HEK293 (cell line): ENCODE measurements around the gene SCN7A.
A peak's percentile ranks its signal among the peaks of the same experiment; 100 is the strongest.

Experiments
- GLI4 ChIP-seq: fragments of 450-650 bp; formaldehyde crosslinking; IDR thresholded peaks from 2 replicates; pipeline ENCODE4 v1.5.1; 2016; ENCODE audit warnings: missing biosample characterization, missing genetic modification characterization
- GLIS1 ChIP-seq: fragments of 450-650 bp; formaldehyde crosslinking; IDR thresholded peaks from 2 replicates; pipeline ENCODE4 v1.5.1; 2016; ENCODE audit warnings: missing biosample characterization, missing genetic modification characterization
- KLF17 ChIP-seq: fragments of 450-650 bp; formaldehyde crosslinking; IDR thresholded peaks from 2 replicates; pipeline ENCODE4 v1.5.1; 2016; ENCODE audit warnings: missing biosample characterization, missing genetic modification characterization
- OVOL3 ChIP-seq: fragments of 450-650 bp; formaldehyde crosslinking; IDR thresholded peaks from 2 replicates; pipeline ENCODE4 v1.5.1; 2016; ENCODE audit warnings: missing biosample characterization, missing genetic modification characterization
- PBX3 ChIP-seq: sonication (generic); formaldehyde crosslinking; IDR thresholded peaks from 2 replicates; pipeline ENCODE4 v1.8.1; 2022; ENCODE audit warnings: mild to moderate bottlenecking, moderate library complexity, missing genetic modification reagents
- TRIM28 ChIP-seq: IDR thresholded peaks from 2 replicates; pipeline ENCODE4 v1.6.1; 2011; ENCODE audit warnings: low read length, control low read depth, borderline replicate concordance
- ZBTB48 ChIP-seq: fragments of 450-650 bp; formaldehyde crosslinking; IDR thresholded peaks from 2 replicates; pipeline ENCODE4 v1.5.1; 2016; ENCODE audit warnings: missing biosample characterization, missing genetic modification characterization
- ZBTB6 ChIP-seq: fragments of 450-650 bp; formaldehyde crosslinking; IDR thresholded peaks from 2 replicates; pipeline ENCODE4 v1.5.1; 2017; ENCODE audit warnings: missing biosample characterization, missing genetic modification characterization
- ZEB2 ChIP-seq: fragments of 450-650 bp; formaldehyde crosslinking; IDR thresholded peaks from 2 replicates; pipeline ENCODE4 v1.5.1; 2016; ENCODE audit warnings: missing biosample characterization, missing genetic modification characterization
- ZNF140 ChIP-seq: fragments of 450-650 bp; formaldehyde crosslinking; IDR thresholded peaks from 2 replicates; pipeline ENCODE4 v1.5.1; 2016; ENCODE audit warnings: missing biosample characterization, missing genetic modification characterization
- ZNF184 ChIP-seq: fragments of 450-650 bp; IDR thresholded peaks from 2 replicates; pipeline ENCODE4 v1.5.1; 2018; ENCODE audit warnings: missing biosample characterization, mild to moderate bottlenecking, missing genetic modification characterization
- ZNF202 ChIP-seq: fragments of 450-650 bp; formaldehyde crosslinking; IDR thresholded peaks from 2 replicates; pipeline ENCODE4 v1.5.1; 2016; ENCODE audit warnings: missing biosample characterization, missing genetic modification characterization, borderline replicate concordance
- ZNF239 ChIP-seq: fragments of 450-650 bp; formaldehyde crosslinking; IDR thresholded peaks from 2 replicates; pipeline ENCODE4 v1.5.1; 2016; ENCODE audit warnings: missing biosample characterization, missing genetic modification characterization
- ZNF26 ChIP-seq: fragments of 450-650 bp; formaldehyde crosslinking; IDR thresholded peaks from 2 replicates; pipeline ENCODE4 v1.5.1; 2016; ENCODE audit warnings: missing biosample characterization, missing genetic modification characterization
- ZNF302 ChIP-seq: fragments of 450-650 bp; formaldehyde crosslinking; IDR thresholded peaks from 2 replicates; pipeline ENCODE4 v1.5.1; 2016; ENCODE audit warnings: missing biosample characterization, missing genetic modification characterization, low read depth
- ZNF404 ChIP-seq: fragments of 450-650 bp; formaldehyde crosslinking; IDR thresholded peaks from 2 replicates; pipeline ENCODE4 v1.5.1; 2017; ENCODE audit warnings: missing biosample characterization, missing genetic modification characterization
- ZNF449 ChIP-seq: fragments of 450-650 bp; formaldehyde crosslinking; IDR thresholded peaks from 2 replicates; pipeline ENCODE4 v1.5.1; 2017; ENCODE audit warnings: missing biosample characterization, mild to moderate bottlenecking, missing genetic modification characterization, moderate library complexity
- ZNF48 ChIP-seq: fragments of 450-650 bp; formaldehyde crosslinking; IDR thresholded peaks from 2 replicates; pipeline ENCODE4 v1.5.1; 2016; ENCODE audit warnings: missing biosample characterization, missing genetic modification characterization
- ZNF510 ChIP-seq: fragments of 450-650 bp; formaldehyde crosslinking; IDR thresholded peaks from 2 replicates; pipeline ENCODE4 v1.5.1; 2018; ENCODE audit warnings: mild to moderate bottlenecking, missing genetic modification characterization, missing biosample characterization; ENCODE audit not compliant: insufficient replicate concordance
- ZNF521 ChIP-seq: fragments of 450-650 bp; formaldehyde crosslinking; IDR thresholded peaks from 2 replicates; pipeline ENCODE4 v1.5.1; 2017; ENCODE audit warnings: missing biosample characterization, mild to moderate bottlenecking, missing genetic modification characterization
- ZNF571 ChIP-seq: fragments of 450-650 bp; formaldehyde crosslinking; IDR thresholded peaks from 2 replicates; pipeline ENCODE4 v1.5.0; 2017; ENCODE audit warnings: missing biosample characterization, missing genetic modification characterization
- ZNF645 ChIP-seq: fragments of 450-650 bp; formaldehyde crosslinking; IDR thresholded peaks from 2 replicates; pipeline ENCODE4; 2016; ENCODE audit warnings: missing biosample characterization, missing genetic modification characterization
- ZNF830 ChIP-seq: fragments of 450-650 bp; IDR thresholded peaks from 2 replicates; pipeline ENCODE4 v1.5.0; 2018; ENCODE audit warnings: missing biosample characterization, missing genetic modification characterization, low read depth, mild to moderate bottlenecking, moderate library complexity
- TF ChIP-seq, protein P1 (sequence below): fragments of 450-650 bp; formaldehyde crosslinking; IDR thresholded peaks from 2 replicates; pipeline ENCODE4 v1.5.1; 2016; ENCODE audit warnings: missing biosample characterization, missing genetic modification characterization
- TF ChIP-seq, protein P2 (sequence below): fragments of 450-650 bp; formaldehyde crosslinking; IDR thresholded peaks from 2 replicates; pipeline ENCODE4 v1.5.1; 2016; ENCODE audit warnings: missing biosample characterization, missing genetic modification characterization, low read depth

Gene SCN7A

GRCh38 chr2:166375736-166376487, 118.1 kb downstream of the SCN7A start, which contains the start of gene SCN9A (continued):
- TF ChIP-seq ZBTB6 (tag by site-specific recombination): no peak
- TF ChIP-seq PBX3 (CRISPR knock-in tag): peak; percentile 56; the same call in 1 of the 2 replicates
- TF ChIP-seq GLI4 (tag by site-specific recombination): no peak
- TF ChIP-seq ZNF239 (tag by site-specific recombination): no peak
- no peak for TF ChIP-seq ZNF48 (tag by site-specific recombination)
- TF ChIP-seq, protein P1, sequence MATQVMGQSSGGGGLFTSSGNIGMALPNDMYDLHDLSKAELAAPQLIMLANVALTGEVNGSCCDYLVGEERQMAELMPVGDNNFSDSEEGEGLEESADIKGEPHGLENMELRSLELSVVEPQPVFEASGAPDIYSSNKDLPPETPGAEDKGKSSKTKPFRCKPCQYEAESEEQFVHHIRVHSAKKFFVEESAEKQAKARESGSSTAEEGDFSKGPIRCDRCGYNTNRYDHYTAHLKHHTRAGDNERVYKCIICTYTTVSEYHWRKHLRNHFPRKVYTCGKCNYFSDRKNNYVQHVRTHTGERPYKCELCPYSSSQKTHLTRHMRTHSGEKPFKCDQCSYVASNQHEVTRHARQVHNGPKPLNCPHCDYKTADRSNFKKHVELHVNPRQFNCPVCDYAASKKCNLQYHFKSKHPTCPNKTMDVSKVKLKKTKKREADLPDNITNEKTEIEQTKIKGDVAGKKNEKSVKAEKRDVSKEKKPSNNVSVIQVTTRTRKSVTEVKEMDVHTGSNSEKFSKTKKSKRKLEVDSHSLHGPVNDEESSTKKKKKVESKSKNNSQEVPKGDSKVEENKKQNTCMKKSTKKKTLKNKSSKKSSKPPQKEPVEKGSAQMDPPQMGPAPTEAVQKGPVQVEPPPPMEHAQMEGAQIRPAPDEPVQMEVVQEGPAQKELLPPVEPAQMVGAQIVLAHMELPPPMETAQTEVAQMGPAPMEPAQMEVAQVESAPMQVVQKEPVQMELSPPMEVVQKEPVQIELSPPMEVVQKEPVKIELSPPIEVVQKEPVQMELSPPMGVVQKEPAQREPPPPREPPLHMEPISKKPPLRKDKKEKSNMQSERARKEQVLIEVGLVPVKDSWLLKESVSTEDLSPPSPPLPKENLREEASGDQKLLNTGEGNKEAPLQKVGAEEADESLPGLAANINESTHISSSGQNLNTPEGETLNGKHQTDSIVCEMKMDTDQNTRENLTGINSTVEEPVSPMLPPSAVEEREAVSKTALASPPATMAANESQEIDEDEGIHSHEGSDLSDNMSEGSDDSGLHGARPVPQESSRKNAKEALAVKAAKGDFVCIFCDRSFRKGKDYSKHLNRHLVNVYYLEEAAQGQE: no peak
- TF ChIP-seq, protein P2, sequence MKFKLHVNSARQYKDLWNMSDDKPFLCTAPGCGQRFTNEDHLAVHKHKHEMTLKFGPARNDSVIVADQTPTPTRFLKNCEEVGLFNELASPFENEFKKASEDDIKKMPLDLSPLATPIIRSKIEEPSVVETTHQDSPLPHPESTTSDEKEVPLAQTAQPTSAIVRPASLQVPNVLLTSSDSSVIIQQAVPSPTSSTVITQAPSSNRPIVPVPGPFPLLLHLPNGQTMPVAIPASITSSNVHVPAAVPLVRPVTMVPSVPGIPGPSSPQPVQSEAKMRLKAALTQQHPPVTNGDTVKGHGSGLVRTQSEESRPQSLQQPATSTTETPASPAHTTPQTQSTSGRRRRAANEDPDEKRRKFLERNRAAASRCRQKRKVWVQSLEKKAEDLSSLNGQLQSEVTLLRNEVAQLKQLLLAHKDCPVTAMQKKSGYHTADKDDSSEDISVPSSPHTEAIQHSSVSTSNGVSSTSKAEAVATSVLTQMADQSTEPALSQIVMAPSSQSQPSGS (tag by site-specific recombination): no peak
- TF ChIP-seq ZBTB48: peak; percentile 82
- no peak for TF ChIP-seq ZNF645 (tag by site-specific recombination)
- no peak for TF ChIP-seq ZNF510 (tag by site-specific recombination)
- TF ChIP-seq KLF17 (tag by site-specific recombination): peak; percentile 60; the same call in 1 of the 2 replicates
- TF ChIP-seq ZNF26 (tag by site-specific recombination): no peak
- TF ChIP-seq ZNF449 (tag by site-specific recombination): no peak
- TF ChIP-seq ZNF404 (tag by site-specific recombination): no peak
- TF ChIP-seq ZNF184 (tag by site-specific recombination): no peak
- no peak for TF ChIP-seq ZNF202 (tag by site-specific recombination)
- no peak for TF ChIP-seq OVOL3 (tag by site-specific recombination)
- no peak for TF ChIP-seq ZNF521 (tag by site-specific recombination)
- TF ChIP-seq ZNF140 (tag by site-specific recombination): no peak
- no peak for TF ChIP-seq ZNF830 (tag by site-specific recombination)
- TF ChIP-seq TRIM28: no peak
- no peak for TF ChIP-seq ZNF302 (tag by site-specific recombination)
- TF ChIP-seq ZEB2 (tag by site-specific recombination): peak; percentile 9; the same call in 1 of the 2 replicates
- TF ChIP-seq GLIS1 (tag by site-specific recombination): peak; percentile 61; the same call in 1 of the 2 replicates
- TF ChIP-seq ZNF571: no peak
